ENCODE data around the gene DPH7.
"Not testable (repeated sequence)": the region's sequence is repeated elsewhere in the genome, so short reads cannot be mapped to it uniquely, and the experiment has no call there.

- not testable (repeated sequence) for TF ChIP-seq CTCF (IDR thresholded peaks at IDR 0.05); ZNF281 (CRISPR knock-in tag; IDR thresholded peaks at IDR 0.05); GABPB1 (CRISPR knock-in tag; IDR thresholded peaks at IDR 0.05); E2F1 (CRISPR knock-in tag; IDR thresholded peaks at IDR 0.05); ZNF317 (CRISPR knock-in tag; IDR thresholded peaks at IDR 0.05; ENCODE audit: borderline replicate concordance, low read depth); E2F5 (CRISPR knock-in tag; IDR thresholded peaks at IDR 0.05)
These were observed 43.5 kb upstream of the DPH7 start for GRCh38 chr9:137622211-137622610.
